K562 (cell line): Measurements from ENCODE around the gene HSPA4. TPM values are rescaled to one million over a fixed set of nuclear protein-coding genes. Genes with fewer than 3 reads are reported as not detected.

Experiments used
- ARID1B ChIP-seq: fragments of 450-650 bp; IDR thresholded peaks from 2 replicates; pipeline ENCODE4 v1.6.1; 2016; ENCODE audit warnings: antibody characterized with exemption, mild to moderate bottlenecking, inconsistent platforms
- ATF7 ChIP-seq: fragments of 450-650 bp; IDR thresholded peaks from 2 replicates; pipeline ENCODE4 v1.7.1; 2014; ENCODE audit warnings: mild to moderate bottlenecking, moderate library complexity
- HNRNPL ChIP-seq: fragments of 200-400 bp; formaldehyde crosslinking; IDR thresholded peaks from 2 replicates; pipeline ENCODE4 v1.6.1; 2017; ENCODE audit warnings: low read depth, mild to moderate bottlenecking, low read length
- NFYB ChIP-seq: IDR thresholded peaks from 2 replicates; pipeline ENCODE4 v1.6.1; 2011; ENCODE audit warnings: mild to moderate bottlenecking, moderate library complexity; ENCODE audit not compliant: insufficient read length; ENCODE audit errors: extremely low read depth
- POLR2B ChIP-seq: fragments of 450-650 bp; IDR thresholded peaks from 2 replicates; pipeline ENCODE4 v1.6.1; 2018; ENCODE audit warnings: low read depth; ENCODE audit not compliant: partially characterized antibody
- SMARCC2 ChIP-seq: fragments of 450-650 bp; IDR thresholded peaks from 2 replicates; pipeline ENCODE4 v1.6.1; 2017; ENCODE audit warnings: antibody characterized with exemption, moderate library complexity, mild to moderate bottlenecking, low read depth
- SREBF1 ChIP-seq: fragments of 150-350 bp; IDR thresholded peaks from 2 replicates; pipeline ENCODE4 v1.6.1; 2014; ENCODE audit warnings: antibody characterized with exemption, low read depth, low read length, borderline replicate concordance
- YY1 ChIP-seq, 3 experiments: IDR thresholded peaks; 2 replicates each; pipeline ENCODE4 v1.6.1; 2011; ENCODE audit warnings: low read length in 2 of 3, mild to moderate bottlenecking in 2 of 3, moderate library complexity in 2 of 3, borderline replicate concordance in 1 of 3, control low read depth in 1 of 3, low read depth in 1 of 3; ENCODE audit not compliant: insufficient read depth in 3 of 3, insufficient replicate concordance in 2 of 3, control insufficient read depth in 1 of 3, insufficient read length in 1 of 3; ENCODE audit errors: extremely low read depth in 1 of 3
- ZFPM2 ChIP-seq: fragments of 250-450 bp; sonication (Bioruptor Pico); IDR thresholded peaks from 2 replicates; pipeline ENCODE4 v1.5.1; 2022; ENCODE audit warnings: mild to moderate bottlenecking
- ZNF134 ChIP-seq: fragments of 250-450 bp; sonication (Bioruptor Pico); conservative IDR thresholded peaks from 2 replicates; pipeline ENCODE4 v1.4.0; 2020
- ZNF282 ChIP-seq: sonication (generic); formaldehyde crosslinking; IDR thresholded peaks from 2 replicates; pipeline ENCODE4 v1.8.1; 2023; ENCODE audit warnings: missing genetic modification reagents
- ZNF644 ChIP-seq: fragments of 200-800 bp; sonication (Bioruptor generic); IDR thresholded peaks from 2 replicates; pipeline ENCODE4 v1.6.1; 2016; ENCODE audit warnings: low read depth, missing genetic modification characterization, missing compliant biosample characterization
- ZNF668 ChIP-seq: fragments of 250-450 bp; sonication (Bioruptor Pico); IDR thresholded peaks from 2 replicates; pipeline ENCODE4 v1.8.0; 2022; ENCODE audit warnings: mild to moderate bottlenecking, inconsistent platforms
- polyA plus RNA-seq, 8 experiments: library from polyadenylated mRNA; depleted of rRNA in 4 of 8; stranded (reverse) in 5 of 8; unstranded in 3 of 8; fragments of >200 nt; fragmentation: Nextera tagmentation in 2 of 8; fragmentation: Illumina TruSeq in 1 of 8; extraction: Ambion mirVana in 2 of 8; extraction: Trizol in 1 of 8; gene quantifications; 2 replicates each; pipeline versions ENCODE4 v1.2.1 to v1.2.3, GENCODE V29; 2011 to 2014; ENCODE audit warnings: inconsistent platforms in 1 of 8, missing spikeins in 1 of 8
- total RNA-seq, 7 experiments: library from RNA; depleted of rRNA in 6 of 7; stranded (reverse); fragments of >200 nt in 6 of 7; fragmentation: Illumina TruSeq in 2 of 7; extraction: Trizol in 2 of 7; gene quantifications; 2 replicates each; pipeline versions ENCODE4 v1.2.1 to v1.2.3, GENCODE V29; 2011 to 2021; ENCODE audit warnings: low replicate concordance in 1 of 7
- TF ChIP-seq, protein P1 (sequence below): sonication (generic); formaldehyde crosslinking; IDR thresholded peaks from 2 replicates; pipeline ENCODE4 v1.8.1; 2023; ENCODE audit warnings: missing genetic modification reagents, mild to moderate bottlenecking, borderline replicate concordance
- TF ChIP-seq, protein P2 (sequence below): sonication (generic); formaldehyde crosslinking; IDR thresholded peaks from 2 replicates; pipeline ENCODE4 v1.8.0; 2023; ENCODE audit warnings: mild to moderate bottlenecking, missing genetic modification reagents
- TF ChIP-seq, protein P3 (sequence below), 3 experiments: IDR thresholded peaks in 2 of 3; conservative IDR thresholded peaks in 1 of 3; 2 replicates each; pipeline ENCODE4 v1.5.1; 2011 to 2012; ENCODE audit warnings: low read length in 3 of 3, mild to moderate bottlenecking in 3 of 3, control low read depth in 2 of 3, improper control_type of control experiment in 1 of 3, inconsistent platforms in 1 of 3, low read depth in 1 of 3, mixed read lengths in 1 of 3, moderate library complexity in 1 of 3; ENCODE audit not compliant: insufficient read depth in 2 of 3

Gene HSPA4
- total and polyA plus RNA-seq, 9 of the 15 experiments (the other 6 are each of a cell fraction or from before 2014, with no cell fraction given): 90.3 to 286 (median 148) TPM

DNA sequence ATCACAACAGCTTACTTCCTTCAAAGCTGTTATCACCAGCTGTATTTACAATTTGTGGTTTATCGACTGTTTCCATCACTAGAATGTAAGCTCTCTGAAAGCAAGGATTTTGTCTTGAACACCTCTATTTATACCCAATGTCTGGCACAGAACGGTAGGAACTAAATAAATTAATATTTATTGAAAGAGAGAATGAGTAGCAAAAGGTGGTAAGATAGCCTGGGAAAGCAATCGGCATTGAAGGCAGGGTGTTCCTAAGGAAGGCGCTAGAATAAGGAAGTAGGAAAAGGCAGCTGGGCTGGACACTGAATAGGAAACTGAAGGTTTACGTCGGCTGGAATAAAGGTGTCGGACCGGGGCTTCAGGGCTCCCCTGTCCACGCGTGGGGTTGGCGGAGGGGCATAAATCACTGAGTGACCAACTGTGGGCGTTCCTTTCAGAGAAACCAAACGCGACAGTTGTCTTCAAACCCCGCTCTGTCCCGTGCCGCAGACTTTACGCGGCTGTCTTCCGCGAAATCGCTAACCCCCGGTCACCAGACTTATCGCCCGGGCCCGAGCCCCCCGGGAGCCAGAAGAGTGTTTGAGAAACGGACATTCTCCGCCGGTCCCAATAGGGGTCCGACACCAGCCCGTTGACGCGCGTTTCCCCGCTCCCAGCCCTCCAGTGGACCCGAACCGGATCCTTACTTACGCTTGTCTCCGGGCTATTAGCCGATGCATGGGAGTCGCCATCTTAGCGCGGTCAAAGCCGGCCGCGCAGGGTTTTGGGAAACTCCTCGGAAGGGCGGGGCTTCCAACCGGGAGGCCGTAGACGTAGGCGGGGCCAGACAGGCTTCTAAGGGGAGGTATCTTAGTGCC is 25.8 kb upstream of the HSPA4 start, which contains the start of gene ZCCHC10 (continued):
- TF ChIP-seq, protein P1, sequence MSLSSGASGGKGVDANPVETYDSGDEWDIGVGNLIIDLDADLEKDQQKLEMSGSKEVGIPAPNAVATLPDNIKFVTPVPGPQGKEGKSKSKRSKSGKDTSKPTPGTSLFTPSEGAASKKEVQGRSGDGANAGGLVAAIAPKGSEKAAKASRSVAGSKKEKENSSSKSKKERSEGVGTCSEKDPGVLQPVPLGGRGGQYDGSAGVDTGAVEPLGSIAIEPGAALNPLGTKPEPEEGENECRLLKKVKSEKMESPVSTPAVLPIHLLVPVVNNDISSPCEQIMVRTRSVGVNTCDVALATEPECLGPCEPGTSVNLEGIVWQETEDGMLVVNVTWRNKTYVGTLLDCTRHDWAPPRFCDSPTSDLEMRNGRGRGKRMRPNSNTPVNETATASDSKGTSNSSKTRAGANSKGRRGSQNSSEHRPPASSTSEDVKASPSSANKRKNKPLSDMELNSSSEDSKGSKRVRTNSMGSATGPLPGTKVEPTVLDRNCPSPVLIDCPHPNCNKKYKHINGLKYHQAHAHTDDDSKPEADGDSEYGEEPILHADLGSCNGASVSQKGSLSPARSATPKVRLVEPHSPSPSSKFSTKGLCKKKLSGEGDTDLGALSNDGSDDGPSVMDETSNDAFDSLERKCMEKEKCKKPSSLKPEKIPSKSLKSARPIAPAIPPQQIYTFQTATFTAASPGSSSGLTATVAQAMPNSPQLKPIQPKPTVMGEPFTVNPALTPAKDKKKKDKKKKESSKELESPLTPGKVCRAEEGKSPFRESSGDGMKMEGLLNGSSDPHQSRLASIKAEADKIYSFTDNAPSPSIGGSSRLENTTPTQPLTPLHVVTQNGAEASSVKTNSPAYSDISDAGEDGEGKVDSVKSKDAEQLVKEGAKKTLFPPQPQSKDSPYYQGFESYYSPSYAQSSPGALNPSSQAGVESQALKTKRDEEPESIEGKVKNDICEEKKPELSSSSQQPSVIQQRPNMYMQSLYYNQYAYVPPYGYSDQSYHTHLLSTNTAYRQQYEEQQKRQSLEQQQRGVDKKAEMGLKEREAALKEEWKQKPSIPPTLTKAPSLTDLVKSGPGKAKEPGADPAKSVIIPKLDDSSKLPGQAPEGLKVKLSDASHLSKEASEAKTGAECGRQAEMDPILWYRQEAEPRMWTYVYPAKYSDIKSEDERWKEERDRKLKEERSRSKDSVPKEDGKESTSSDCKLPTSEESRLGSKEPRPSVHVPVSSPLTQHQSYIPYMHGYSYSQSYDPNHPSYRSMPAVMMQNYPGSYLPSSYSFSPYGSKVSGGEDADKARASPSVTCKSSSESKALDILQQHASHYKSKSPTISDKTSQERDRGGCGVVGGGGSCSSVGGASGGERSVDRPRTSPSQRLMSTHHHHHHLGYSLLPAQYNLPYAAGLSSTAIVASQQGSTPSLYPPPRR (CRISPR knock-in tag): no peak
- TF ChIP-seq ZNF668 (CRISPR knock-in tag): 0 out of 2 replicates have a peak, but pooled peaks have one; percentile 21
- TF ChIP-seq, protein P2, sequence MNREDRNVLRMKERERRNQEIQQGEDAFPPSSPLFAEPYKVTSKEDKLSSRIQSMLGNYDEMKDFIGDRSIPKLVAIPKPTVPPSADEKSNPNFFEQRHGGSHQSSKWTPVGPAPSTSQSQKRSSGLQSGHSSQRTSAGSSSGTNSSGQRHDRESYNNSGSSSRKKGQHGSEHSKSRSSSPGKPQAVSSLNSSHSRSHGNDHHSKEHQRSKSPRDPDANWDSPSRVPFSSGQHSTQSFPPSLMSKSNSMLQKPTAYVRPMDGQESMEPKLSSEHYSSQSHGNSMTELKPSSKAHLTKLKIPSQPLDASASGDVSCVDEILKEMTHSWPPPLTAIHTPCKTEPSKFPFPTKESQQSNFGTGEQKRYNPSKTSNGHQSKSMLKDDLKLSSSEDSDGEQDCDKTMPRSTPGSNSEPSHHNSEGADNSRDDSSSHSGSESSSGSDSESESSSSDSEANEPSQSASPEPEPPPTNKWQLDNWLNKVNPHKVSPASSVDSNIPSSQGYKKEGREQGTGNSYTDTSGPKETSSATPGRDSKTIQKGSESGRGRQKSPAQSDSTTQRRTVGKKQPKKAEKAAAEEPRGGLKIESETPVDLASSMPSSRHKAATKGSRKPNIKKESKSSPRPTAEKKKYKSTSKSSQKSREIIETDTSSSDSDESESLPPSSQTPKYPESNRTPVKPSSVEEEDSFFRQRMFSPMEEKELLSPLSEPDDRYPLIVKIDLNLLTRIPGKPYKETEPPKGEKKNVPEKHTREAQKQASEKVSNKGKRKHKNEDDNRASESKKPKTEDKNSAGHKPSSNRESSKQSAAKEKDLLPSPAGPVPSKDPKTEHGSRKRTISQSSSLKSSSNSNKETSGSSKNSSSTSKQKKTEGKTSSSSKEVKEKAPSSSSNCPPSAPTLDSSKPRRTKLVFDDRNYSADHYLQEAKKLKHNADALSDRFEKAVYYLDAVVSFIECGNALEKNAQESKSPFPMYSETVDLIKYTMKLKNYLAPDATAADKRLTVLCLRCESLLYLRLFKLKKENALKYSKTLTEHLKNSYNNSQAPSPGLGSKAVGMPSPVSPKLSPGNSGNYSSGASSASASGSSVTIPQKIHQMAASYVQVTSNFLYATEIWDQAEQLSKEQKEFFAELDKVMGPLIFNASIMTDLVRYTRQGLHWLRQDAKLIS: no peak
- TF ChIP-seq ZNF282 (CRISPR knock-in tag): no peak
- no peak for TF ChIP-seq ZNF134
- no peak for TF ChIP-seq SREBF1
- TF ChIP-seq NFYB: no peak
- no peak for TF ChIP-seq ARID1B
- TF ChIP-seq POLR2B: peak; percentile 94
- TF ChIP-seq, protein P3, sequence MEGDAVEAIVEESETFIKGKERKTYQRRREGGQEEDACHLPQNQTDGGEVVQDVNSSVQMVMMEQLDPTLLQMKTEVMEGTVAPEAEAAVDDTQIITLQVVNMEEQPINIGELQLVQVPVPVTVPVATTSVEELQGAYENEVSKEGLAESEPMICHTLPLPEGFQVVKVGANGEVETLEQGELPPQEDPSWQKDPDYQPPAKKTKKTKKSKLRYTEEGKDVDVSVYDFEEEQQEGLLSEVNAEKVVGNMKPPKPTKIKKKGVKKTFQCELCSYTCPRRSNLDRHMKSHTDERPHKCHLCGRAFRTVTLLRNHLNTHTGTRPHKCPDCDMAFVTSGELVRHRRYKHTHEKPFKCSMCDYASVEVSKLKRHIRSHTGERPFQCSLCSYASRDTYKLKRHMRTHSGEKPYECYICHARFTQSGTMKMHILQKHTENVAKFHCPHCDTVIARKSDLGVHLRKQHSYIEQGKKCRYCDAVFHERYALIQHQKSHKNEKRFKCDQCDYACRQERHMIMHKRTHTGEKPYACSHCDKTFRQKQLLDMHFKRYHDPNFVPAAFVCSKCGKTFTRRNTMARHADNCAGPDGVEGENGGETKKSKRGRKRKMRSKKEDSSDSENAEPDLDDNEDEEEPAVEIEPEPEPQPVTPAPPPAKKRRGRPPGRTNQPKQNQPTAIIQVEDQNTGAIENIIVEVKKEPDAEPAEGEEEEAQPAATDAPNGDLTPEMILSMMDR (IDR thresholded peaks at IDR 0.05 in 2 of 3, conservative IDR thresholded peaks at IDR 0.05 in 1 of 3; ENCODE audit: insufficient read depth in 2 of 3, low read depth in 1 of 3, low read length in 3 of 3): no peak
- TF ChIP-seq ZNF644 (tag): peak; percentile 59; the same call in 1 of the 2 replicates
- peak; percentile 70; the same call in 1 of the 2 replicates for TF ChIP-seq ATF7
- no peak for TF ChIP-seq HNRNPL
- TF ChIP-seq SMARCC2: no peak
- no peak for TF ChIP-seq ZFPM2
- peak; percentile 81 to 97 (median 96) for TF ChIP-seq YY1 (IDR thresholded peaks at IDR 0.05; ENCODE audit: borderline replicate concordance in 1 of 3, control insufficient read depth in 1 of 3, extremely low read depth in 1 of 3, insufficient read depth in 3 of 3, insufficient read length in 1 of 3, insufficient replicate concordance in 2 of 3, low read depth in 1 of 3, low read length in 2 of 3)
